Measurements from ENCODE around the gene ALG9. TPM values are rescaled to one million over a fixed set of nuclear protein-coding genes. Genes with fewer than 3 reads are reported as not detected.
A peak's percentile ranks its signal among the peaks of the same experiment; 100 is the strongest.

The ALG9 gene
- polyA plus RNA-seq, 1 experiment = 23.7 TPM

DNA sequence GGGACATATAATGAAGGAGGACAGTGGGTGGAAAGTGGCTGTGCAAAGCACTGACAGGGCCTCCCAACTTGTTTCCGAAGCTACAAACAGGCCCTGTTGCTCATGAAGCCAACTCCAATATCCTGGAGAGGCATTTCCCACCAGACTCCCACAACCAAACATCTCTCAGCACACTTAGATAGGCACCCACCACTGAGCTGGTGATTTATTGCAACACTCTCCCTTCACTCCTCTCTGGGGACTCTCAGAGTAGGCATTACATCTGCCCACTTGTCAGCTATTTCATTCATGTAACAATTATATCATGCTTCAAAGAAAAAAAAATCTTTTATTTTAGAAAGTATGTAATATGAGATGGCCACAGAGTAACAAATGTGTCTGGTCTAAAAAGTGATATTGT, 73.1 kb downstream of the ALG9 start:
- ChIA-PET POLR2A (no interaction called here), CTCF (interaction anchor here (1.0 to 1.4 kb wide), 3 partner anchors 10 to 194 kb away, joined by 3 to 4 read pairs (median 3); no protein-coding TSS in a partner anchor)
- Histone ChIP-seq H3K27me3 (ENCODE audit: control insufficient read depth, insufficient read depth, low read length) (no peaks in the 10 kb centered on the region), H3K4me3 (ENCODE audit: low read depth, low read length) (no peak overlapping the region), H3K36me3 (ENCODE audit: control insufficient read depth, insufficient read depth, low read length) (no peaks in the 10 kb centered on the region)
- no peak for DNase-seq (ENCODE audit: low read depth)
- TF ChIP-seq CTCF (IDR thresholded peaks at IDR 0.05; ENCODE audit: insufficient read depth, low read depth, low read length) = no peak

GRCh38 chr11:111797145-111797581, 74.2 kb downstream of the ALG9 start:
- DNase-seq (ENCODE audit: low read depth) = no peak
- no peak for TF ChIP-seq CTCF (IDR thresholded peaks at IDR 0.05; ENCODE audit: insufficient read depth, low read depth, low read length)
- Histone ChIP-seq H3K27me3 (ENCODE audit: control insufficient read depth, insufficient read depth, low read length) (no peaks in the 10 kb centered on the region), H3K36me3 (ENCODE audit: control insufficient read depth, insufficient read depth, low read length) (no peaks in the 10 kb centered on the region), H3K4me3 (ENCODE audit: low read depth, low read length) (no peak overlapping the region)
- CTCF ChIA-PET = interaction anchor here (1.0 to 1.4 kb wide), 3 partner anchors 9 to 193 kb away, joined by 3 to 9 read pairs (median 4); no protein-coding TSS in a partner anchor
- POLR2A ChIA-PET = no interaction called here

GRCh38 chr11:111796696-111797095, 74.7 kb downstream of the ALG9 start:
- no peaks in the 10 kb centered on the region for H3K36me3 ChIP-seq (ENCODE audit: control insufficient read depth, insufficient read depth, low read length)
- no peak for DNase-seq (ENCODE audit: low read depth)
- H3K4me3 ChIP-seq (ENCODE audit: low read depth, low read length) = no peak overlapping the region
- no peaks in the 10 kb centered on the region for H3K27me3 ChIP-seq (ENCODE audit: control insufficient read depth, insufficient read depth, low read length)
- ChIA-PET POLR2A (no interaction called here), CTCF (interaction anchor here (1.2 to 1.7 kb wide), 3 partner anchors 11 to 192 kb away, joined by 4 to 9 read pairs (median 7); no protein-coding TSS in a partner anchor)
- TF ChIP-seq CTCF (IDR thresholded peaks at IDR 0.05; ENCODE audit: insufficient read depth, low read depth, low read length) = no peak

DNA sequence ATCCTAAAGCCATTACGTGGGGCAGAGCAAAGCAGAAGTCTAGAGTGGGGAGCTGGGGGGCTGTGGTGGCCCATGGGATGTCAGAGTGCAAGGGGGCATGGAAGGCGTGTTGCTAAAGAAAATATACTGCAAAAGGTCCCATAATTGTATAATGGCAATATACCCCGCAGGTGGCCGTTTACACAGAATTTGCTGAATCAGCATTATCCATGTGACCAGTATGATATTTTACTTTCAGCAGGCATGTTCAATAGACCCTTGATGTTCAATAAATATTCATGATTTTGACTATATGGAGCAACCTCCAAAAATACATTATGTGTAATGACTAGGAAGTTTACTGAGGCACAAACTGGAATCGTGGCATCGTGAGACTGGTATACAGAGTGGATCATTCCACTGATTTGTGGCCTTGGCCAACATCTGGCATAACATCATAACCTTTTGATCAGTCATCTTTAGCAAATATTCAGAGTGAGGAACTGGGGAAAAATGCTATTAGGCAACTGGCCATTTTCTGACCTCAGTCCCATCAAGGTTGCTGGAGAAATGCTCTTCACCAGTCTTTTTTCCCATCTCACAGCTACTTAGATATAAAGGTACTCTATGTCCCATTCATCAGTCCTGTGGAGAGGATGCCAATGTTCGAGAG, 75.9 kb downstream of the ALG9 start:
- no peak for TF ChIP-seq CTCF (IDR thresholded peaks at IDR 0.05; ENCODE audit: insufficient read depth, low read depth, low read length)
- CTCF ChIA-PET = interaction anchor here (0.5 to 3.1 kb wide), 5 partner anchors 16 to 349 kb away, joined by 3 to 13 read pairs (median 4); no protein-coding TSS in a partner anchor

GRCh38 chr11:111793863-111794262, 77.5 kb downstream of the ALG9 start:
- H3K36me3 ChIP-seq (ENCODE audit: control insufficient read depth, insufficient read depth, low read length) = no peaks in the 10 kb centered on the region
- no peak for TF ChIP-seq CTCF (IDR thresholded peaks at IDR 0.05; ENCODE audit: insufficient read depth, low read depth, low read length)
- peak; percentile 90 for DNase-seq (ENCODE audit: low read depth)
- no peaks in the 10 kb centered on the region for H3K27me3 ChIP-seq (ENCODE audit: control insufficient read depth, insufficient read depth, low read length)
- CTCF ChIA-PET = interaction anchor here (1.2 to 3.1 kb wide), 3 partner anchors 17 to 207 kb away, joined by 5 to 13 read pairs (median 6); no protein-coding TSS in a partner anchor
- POLR2A ChIA-PET = interaction anchor here (0.6 kb wide), 1 partner anchor 29 kb away, joined by 3 read pairs; no protein-coding TSS in a partner anchor
- H3K4me3 ChIP-seq (ENCODE audit: low read depth, low read length) = no peak overlapping the region

More for the DNA sequence above, 75.9 kb downstream of the ALG9 start:
- no peaks in the 10 kb centered on the region for H3K36me3 ChIP-seq (ENCODE audit: control insufficient read depth, insufficient read depth, low read length)
- H3K27me3 ChIP-seq (ENCODE audit: control insufficient read depth, insufficient read depth, low read length) = no peaks in the 10 kb centered on the region
- DNase-seq (ENCODE audit: low read depth) = peak; percentile 59
- no peak overlapping the region for H3K4me3 ChIP-seq (ENCODE audit: low read depth, low read length)
- POLR2A ChIA-PET = interaction anchor here (1.2 kb wide), 1 partner anchor 24 kb away, joined by 6 read pairs; no protein-coding TSS in a partner anchor

Data from BJ (cell line).